ENCODE data around the gene ST3GAL4.

- TF ChIP-seq CTCF (IDR thresholded peaks at IDR 0.05) (no peak), EZH2 (IDR thresholded peaks at IDR 0.05; ENCODE audit: borderline replicate concordance, insufficient read depth, low read depth, low read length, poor library complexity, severe bottlenecking) (no peak)
Measured at GRCh38 chr11:126319374-126319740, 36.1 kb upstream of the ST3GAL4 start.
